ENCODE results near the gene NACC1. TPM values are rescaled to one million over a fixed set of nuclear protein-coding genes. Genes with fewer than 3 reads are reported as not detected.

The NACC1 gene
- total and polyA plus RNA-seq, 9 donors, result 3.2 to 31.4 (median 17.5) TPM

DNA sequence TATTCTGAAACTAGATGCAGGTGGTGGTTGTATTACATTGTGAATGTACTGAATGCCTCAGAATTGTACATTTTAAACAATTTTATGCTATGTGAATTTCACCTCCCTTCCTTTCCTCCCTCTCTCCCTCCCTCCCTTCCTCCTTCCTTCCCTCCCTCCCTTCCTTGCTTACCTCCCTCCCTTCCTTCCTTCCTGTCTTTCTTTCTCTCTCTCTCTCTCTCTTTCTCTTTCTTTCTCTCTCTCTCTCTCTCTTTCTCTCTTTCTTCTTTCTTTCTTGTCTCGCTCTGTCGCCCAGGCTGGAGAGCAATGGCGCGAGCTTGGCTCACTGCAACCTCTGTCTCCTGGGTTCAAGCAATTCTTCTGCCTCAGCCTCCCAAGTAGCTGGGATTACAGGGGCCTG, 69.4 kb downstream of the NACC1 start:
- no peaks in the 10 kb centered on the region for H3K4me1 ChIP-seq (ENCODE audit: insufficient read depth)
- intact Hi-C loops (cut with DNase I), result loop anchor here in 1 of 4 donors (10.0 kb wide), 1 partner anchor 47 kb away; no protein-coding TSS in a partner anchor
- no peaks in the 10 kb centered on the region for H3K27me3 ChIP-seq
- H3K27ac ChIP-seq, result no peak overlapping the region
- no peaks in the 10 kb centered on the region for H3K36me3 ChIP-seq
- DNase-seq, result no peak
- no peaks in the 10 kb centered on the region for H3K9me3 ChIP-seq
- TF ChIP-seq POLR2A (IDR thresholded peaks at IDR 0.05) (no peak), EP300 (IDR thresholded peaks at IDR 0.05) (no peak)
- TF ChIP-seq, protein P1, sequence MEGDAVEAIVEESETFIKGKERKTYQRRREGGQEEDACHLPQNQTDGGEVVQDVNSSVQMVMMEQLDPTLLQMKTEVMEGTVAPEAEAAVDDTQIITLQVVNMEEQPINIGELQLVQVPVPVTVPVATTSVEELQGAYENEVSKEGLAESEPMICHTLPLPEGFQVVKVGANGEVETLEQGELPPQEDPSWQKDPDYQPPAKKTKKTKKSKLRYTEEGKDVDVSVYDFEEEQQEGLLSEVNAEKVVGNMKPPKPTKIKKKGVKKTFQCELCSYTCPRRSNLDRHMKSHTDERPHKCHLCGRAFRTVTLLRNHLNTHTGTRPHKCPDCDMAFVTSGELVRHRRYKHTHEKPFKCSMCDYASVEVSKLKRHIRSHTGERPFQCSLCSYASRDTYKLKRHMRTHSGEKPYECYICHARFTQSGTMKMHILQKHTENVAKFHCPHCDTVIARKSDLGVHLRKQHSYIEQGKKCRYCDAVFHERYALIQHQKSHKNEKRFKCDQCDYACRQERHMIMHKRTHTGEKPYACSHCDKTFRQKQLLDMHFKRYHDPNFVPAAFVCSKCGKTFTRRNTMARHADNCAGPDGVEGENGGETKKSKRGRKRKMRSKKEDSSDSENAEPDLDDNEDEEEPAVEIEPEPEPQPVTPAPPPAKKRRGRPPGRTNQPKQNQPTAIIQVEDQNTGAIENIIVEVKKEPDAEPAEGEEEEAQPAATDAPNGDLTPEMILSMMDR (IDR thresholded peaks at IDR 0.05), result no peak
- H3K4me3 ChIP-seq, result no peak overlapping the region
- 90 to 100% (median 98%) methylated on average over 4 of the region's 4 CpGs for WGBS, 3 donors

DNA sequence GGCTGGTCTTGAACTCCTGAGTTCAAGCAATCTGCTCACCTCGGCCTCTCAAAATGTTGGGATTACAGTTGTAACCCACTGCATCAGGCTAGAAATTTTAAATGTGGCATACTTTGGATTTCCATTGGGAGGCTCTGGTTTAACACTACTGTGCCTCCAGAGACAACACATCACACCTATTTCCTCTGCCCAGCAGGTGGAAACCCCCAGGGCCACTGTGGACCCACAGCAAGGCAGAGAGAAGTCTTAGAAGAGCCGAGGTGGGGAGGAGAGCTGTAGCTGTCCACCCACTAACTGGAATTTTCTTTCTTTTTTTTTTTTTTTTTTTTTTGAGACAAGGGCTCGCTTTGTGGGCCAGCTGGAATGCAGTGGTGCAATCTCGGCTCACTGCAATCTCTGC, 71.5 kb downstream of the NACC1 start:
- no peak for TF ChIP-seq EP300 (IDR thresholded peaks at IDR 0.05)
- TF ChIP-seq, protein P1 (IDR thresholded peaks at IDR 0.05), result no peak
- no peak for TF ChIP-seq POLR2A (IDR thresholded peaks at IDR 0.05)
- 62 to 76% (median 69%) methylated on average over 4 of the region's 4 CpGs for WGBS, 3 donors
- Histone ChIP-seq H3K27me3 (no peaks in the 10 kb centered on the region), H3K4me1 (ENCODE audit: insufficient read depth) (no peaks in the 10 kb centered on the region), H3K4me3 (no peak overlapping the region), H3K9me3 (no peaks in the 10 kb centered on the region), H3K36me3 (no peaks in the 10 kb centered on the region), H3K27ac (no peak overlapping the region)
- intact Hi-C loops (cut with DNase I), result loop anchor here in 1 of 4 donors (10.0 kb wide), 1 partner anchor 45 kb away; no protein-coding TSS in a partner anchor
- no peak for DNase-seq

Other genes starting within 250 kb of the NACC1 start
- 10 to 100 TPM; 20.9 to 35.8 (median 26.5) TPM for gene DNASE2, start 236.8 kb upstream of the NACC1 start, total RNA-seq
- gene DNASE2, start 236.8 kb upstream of the NACC1 start, polyA plus RNA-seq, result 10 to 100 TPM; 43.1 to 54.2 TPM
- under 1 TPM in 1 of 7 donors, not detected in 6; 0.13 TPM for gene KLF1, start 231.1 kb upstream of the NACC1 start, total RNA-seq
- not detected for gene KLF1, start 231.1 kb upstream of the NACC1 start, polyA plus RNA-seq
- gene GCDH, start 227.1 kb upstream of the NACC1 start, total RNA-seq, result 10 to 100 TPM; 17.7 to 36.3 (median 28.4) TPM
- 10 to 100 TPM; 11.9 to 35.3 TPM for gene GCDH, start 227.1 kb upstream of the NACC1 start, polyA plus RNA-seq
- gene SYCE2, start 199.0 kb upstream of the NACC1 start, total RNA-seq, result 1 to 10 TPM in 1 of 7 donors, under 1 TPM in 4, not detected in 2; 0.23 to 1.6 (median 0.56) TPM
- under 1 TPM; 0.17 to 0.20 TPM for gene SYCE2, start 199.0 kb upstream of the NACC1 start, polyA plus RNA-seq
- 10 to 100 TPM; 21.9 to 50.2 (median 43.9) TPM for gene FARSA, start 184.6 kb upstream of the NACC1 start, total RNA-seq
- gene FARSA, start 184.6 kb upstream of the NACC1 start, polyA plus RNA-seq, result 10 to 100 TPM in 1 of 2 donors, 1 to 10 TPM in 1; 8.0 to 25.1 TPM
- 100 to 1,000 TPM; 211 to 803 (median 450) TPM for gene CALR, start 179.7 kb upstream of the NACC1 start, total RNA-seq
- 1,000 to 10,000 TPM in 1 of 2 donors, 100 to 1,000 TPM in 1; 279 to 1,094 TPM for gene CALR, start 179.7 kb upstream of the NACC1 start, polyA plus RNA-seq
- gene RAD23A, start 172.4 kb upstream of the NACC1 start, total RNA-seq, result 10 to 100 TPM; 61.2 to 94.0 (median 93.7) TPM
- gene RAD23A, start 172.4 kb upstream of the NACC1 start, polyA plus RNA-seq, result 10 to 100 TPM; 75.8 to 77.2 TPM
- gene GADD45GIP1, start 161.0 kb upstream of the NACC1 start, total RNA-seq, result 10 to 100 TPM; 15.7 to 57.7 (median 19.1) TPM
- 10 to 100 TPM in 1 of 2 donors, 1 to 10 TPM in 1; 1.8 to 25.6 TPM for gene GADD45GIP1, start 161.0 kb upstream of the NACC1 start, polyA plus RNA-seq
- gene DAND5, start 148.7 kb upstream of the NACC1 start, total RNA-seq, result under 1 TPM in 2 of 7 donors, not detected in 5; 0.11 to 0.15 TPM
- gene DAND5, start 148.7 kb upstream of the NACC1 start, polyA plus RNA-seq, result not detected
- 100 to 1,000 TPM in 5 of 7 donors, 10 to 100 TPM in 2; 30.3 to 256 (median 223) TPM for gene NFIX, start 122.8 kb upstream of the NACC1 start, total RNA-seq
- gene NFIX, start 122.8 kb upstream of the NACC1 start, polyA plus RNA-seq, result 10 to 100 TPM; 76.9 to 82.2 TPM
- gene LYL1, start 15.4 kb upstream of the NACC1 start, total RNA-seq, result 1 to 10 TPM; 2.9 to 7.4 (median 6.7) TPM
- gene LYL1, start 15.4 kb upstream of the NACC1 start, polyA plus RNA-seq, result 1 to 10 TPM in 1 of 2 donors, under 1 TPM in 1; 0.90 to 5.0 TPM
- 10 to 100 TPM; 23.6 to 54.8 (median 38.7) TPM for gene TRMT1, start 1.5 kb upstream of the NACC1 start, total RNA-seq
- 10 to 100 TPM in 1 of 2 donors, 1 to 10 TPM in 1; 7.6 to 37.2 TPM for gene TRMT1, start 1.5 kb upstream of the NACC1 start, polyA plus RNA-seq
- 10 to 100 TPM; 36.5 to 54.8 (median 43.0) TPM for gene STX10, start 32.1 kb downstream of the NACC1 start, total RNA-seq
- 10 to 100 TPM; 15.3 to 57.8 TPM for gene STX10, start 32.1 kb downstream of the NACC1 start, polyA plus RNA-seq
- 100 to 1,000 TPM in 3 of 7 donors, 10 to 100 TPM in 4; 55.3 to 301 (median 82.8) TPM for gene IER2, start 32.1 kb downstream of the NACC1 start, total RNA-seq
- 10 to 100 TPM; 47.4 to 64.4 TPM for gene IER2, start 32.1 kb downstream of the NACC1 start, polyA plus RNA-seq

All from ovary (tissue), 9 donors.